Measurements from ENCODE around the gene CD276. TPM values are rescaled to one million over a fixed set of nuclear protein-coding genes. Genes with fewer than 3 reads are reported as not detected.

Gene CD276
- total RNA-seq, 1 experiment from 2014 or later, result 75.4 TPM

GRCh38 chr15:73758461-73758860, 74.3 kb downstream of the CD276 start (continued):
- TF ChIP-seq REST (IDR thresholded peaks at IDR 0.05; ENCODE audit: low read depth) (no peak), SRF (IDR thresholded peaks at IDR 0.05; ENCODE audit: low read depth) (no peak), ATF3 (IDR thresholded peaks at IDR 0.05) (no peak), EGR1 (IDR thresholded peaks at IDR 0.05; ENCODE audit: low read depth) (no peak), CEBPB (IDR thresholded peaks at IDR 0.05; ENCODE audit: low read depth) (no peak)

GRCh38 chr15:73760330-73761329, 76.4 kb downstream of the CD276 start:
- no peaks in the 10 kb centered on the region for H3K9me2 ChIP-seq (ENCODE audit: insufficient read depth)
- CTCF ChIA-PET, result no interaction called here
- no peak overlapping the region for H3K4me3 ChIP-seq (replicated peaks in 1 of 2; ENCODE audit: low read depth in 1 of 2, low read length in 2 of 2)
- H3K4me1 ChIP-seq (ENCODE audit: control insufficient read depth in 1 of 2, insufficient read depth in 2 of 2, low read length in 2 of 2), result no peaks in the 10 kb centered on the region
- no peaks in the 10 kb centered on the region for H3K79me2 ChIP-seq (ENCODE audit: insufficient read depth, low read length)
- H3K27ac ChIP-seq (ENCODE audit: low read depth, low read length), result no peak overlapping the region
- H4K20me1 ChIP-seq (ENCODE audit: insufficient read depth), result no peaks in the 10 kb centered on the region
- peaks cover 47% of the 10 kb centered on the region for H3K27me3 ChIP-seq (ENCODE audit: insufficient read depth, low read length)
- no peak overlapping the region for H2AFZ ChIP-seq (ENCODE audit: low read depth, low read length, poor library complexity, severe bottlenecking)
- POLR2A ChIA-PET, result no interaction called here
- H3K36me3 ChIP-seq (ENCODE audit: control insufficient read depth in 1 of 2, insufficient read depth in 2 of 2, low read length in 2 of 2), result no peaks in the 10 kb centered on the region
- RAD21 ChIA-PET (ENCODE audit: low non-redundant PET in 1 of 2, low total read pairs in 2 of 2, uncharacterized antibody in 2 of 2, unreplicated experiment in 2 of 2), result no interaction called here
- H3K9ac ChIP-seq (ENCODE audit: low read length), result no peak overlapping the region
- ATAC-seq (no peak), DNase-seq (ENCODE audit: low read depth, low spot score) (no peak)
- no peak overlapping the region for H3K4me2 ChIP-seq (ENCODE audit: low read length)
- intact Hi-C loops (cut with micrococcal nuclease), result no loop called here
- H3K9me3 ChIP-seq (ENCODE audit: control insufficient read depth in 1 of 2, insufficient read depth in 1 of 2, low read depth in 1 of 2, low read length in 2 of 2), result no peaks in the 10 kb centered on the region
- no TSS peak for BruUV-seq (replicated peaks)
- TF ChIP-seq ELF1 (IDR thresholded peaks at IDR 0.05; ENCODE audit: borderline replicate concordance, low read depth) (no peak), REST (IDR thresholded peaks at IDR 0.05; ENCODE audit: low read depth) (no peak), SRF (IDR thresholded peaks at IDR 0.05; ENCODE audit: low read depth) (no peak), FOSL1 (IDR thresholded peaks at IDR 0.05; ENCODE audit: low read depth) (no peak), CEBPB (IDR thresholded peaks at IDR 0.05; ENCODE audit: low read depth) (no peak), JUND (IDR thresholded peaks at IDR 0.05) (no peak), POLR2A (IDR thresholded peaks at IDR 0.05; ENCODE audit: borderline replicate concordance, extremely low read depth, insufficient read depth, insufficient read length) (no peak), SP1 (IDR thresholded peaks at IDR 0.05; ENCODE audit: low read depth) (no peak), MAX (IDR thresholded peaks at IDR 0.05) (no peak), YY1 (IDR thresholded peaks at IDR 0.05; ENCODE audit: extremely low read depth, insufficient replicate concordance, low read depth, low read length) (no peak), ZNF274 (IDR thresholded peaks at IDR 0.05; ENCODE audit: low read depth, low read length) (no peak), POLR2AphosphoS5 (IDR thresholded peaks at IDR 0.05; ENCODE audit: low read depth, low read length) (no peak), EZH2phosphoT487 (IDR thresholded peaks at IDR 0.05; ENCODE audit: borderline replicate concordance) (no peak), EGR1 (IDR thresholded peaks at IDR 0.05; ENCODE audit: low read depth) (no peak), EZH2 (IDR thresholded peaks at IDR 0.05) (no peak), TCF7L2 (IDR thresholded peaks at IDR 0.05; ENCODE audit: borderline replicate concordance, extremely low read depth, insufficient read depth, insufficient read length) (no peak)

Measured in HCT116 (cell line).